Neural progenitor cell (in vitro differentiated cells): ENCODE results near the gene MRE11. TPM values are rescaled to one million over a fixed set of nuclear protein-coding genes. Genes with fewer than 3 reads are reported as not detected.

Source experiments
- DNase-seq: peaks from one replicate; pipeline ENCODE4 v3.0.0-alpha.2; 2016; ENCODE audit warnings: low spot score
- H2AFZ ChIP-seq: fragments of 200-600 bp; sonication (generic); replicated peaks from 2 replicates; pipeline ENCODE4 v1.6.1; 2016; ENCODE audit warnings: antibody characterized with exemption
- H3F3A ChIP-seq: fragments of 200-600 bp; sonication (generic); 2 replicates; pipeline ENCODE4 v1.6.1; 2016; ENCODE audit warnings: antibody characterized with exemption, low read depth
- H3K27ac ChIP-seq: fragments of 200-600 bp; sonication (generic); 2 replicates; pipeline ENCODE4 v1.5.1; 2016; ENCODE audit warnings: mild to moderate bottlenecking
- H3K27me3 ChIP-seq: fragments of 200-600 bp; sonication (generic); 2 replicates; pipeline ENCODE4 v1.6.1; 2016; ENCODE audit warnings: mild to moderate bottlenecking, moderate library complexity
- H3K36me3 ChIP-seq: fragments of 200-600 bp; sonication (generic); 2 replicates; pipeline ENCODE4 v1.5.1; 2016
- H3K4me1 ChIP-seq: fragments of 200-600 bp; sonication (generic); 2 replicates; pipeline ENCODE4 v1.6.1; 2016; ENCODE audit warnings: mixed run types
- H3K4me2 ChIP-seq: fragments of 200-600 bp; sonication (generic); 2 replicates; pipeline ENCODE4 v1.6.1; 2016
- H3K4me3 ChIP-seq: fragments of 200-600 bp; sonication (generic); 2 replicates; pipeline ENCODE4 v1.5.1; 2016
- H3K79me2 ChIP-seq: fragments of 200-600 bp; sonication (generic); 2 replicates; pipeline ENCODE4 v1.6.1; 2016; ENCODE audit warnings: low read depth
- H3K9ac ChIP-seq: fragments of 200-600 bp; sonication (generic); 2 replicates; pipeline ENCODE4 v1.6.1; 2016
- H3K9me3 ChIP-seq: fragments of 200-600 bp; sonication (generic); 2 replicates; pipeline ENCODE4 v1.5.1; 2016; ENCODE audit warnings: low read depth
- H4K20me1 ChIP-seq: fragments of 200-600 bp; sonication (generic); 2 replicates; pipeline ENCODE4 v1.6.1; 2016; ENCODE audit warnings: low read depth
- H3K27ac Mint-ChIP-seq: 3 replicates; pipeline ENCODE4 v1.8.0; 2021; ENCODE audit warnings: mixed read lengths
- H3K27me3 Mint-ChIP-seq: 2 replicates; pipeline ENCODE4 v1.8.0; 2022; ENCODE audit warnings: low read depth, mild to moderate bottlenecking, inconsistent platforms, moderate library complexity, mixed read lengths; ENCODE audit not compliant: insufficient read depth
- H3K36me3 Mint-ChIP-seq: 3 replicates; pipeline ENCODE4 v1.8.0; 2021; ENCODE audit warnings: mixed read lengths
- H3K4me1 Mint-ChIP-seq: 3 replicates; pipeline ENCODE4 v1.8.0; 2021; ENCODE audit warnings: mixed read lengths
- H3K4me3 Mint-ChIP-seq: 3 replicates; pipeline ENCODE4 v1.8.0; 2021; ENCODE audit warnings: mild to moderate bottlenecking, moderate library complexity, mixed read lengths
- H3K9me3 Mint-ChIP-seq: 3 replicates; pipeline ENCODE4 v1.8.0; 2020; ENCODE audit warnings: mixed read lengths
- CTCF ChIP-seq: fragments of 200-600 bp; sonication (generic); IDR thresholded peaks from 2 replicates; pipeline ENCODE4 v1.5.1; 2017; ENCODE audit warnings: antibody characterized with exemption, mild to moderate bottlenecking
- EZH2 ChIP-seq: fragments of 200-600 bp; sonication (generic); IDR thresholded peaks from 2 replicates; pipeline ENCODE4 v1.6.1; 2017; ENCODE audit warnings: antibody characterized with exemption, mild to moderate bottlenecking, moderate library complexity
- EZH2phosphoT487 ChIP-seq: fragments of 200-600 bp; sonication (generic); IDR thresholded peaks from 2 replicates; pipeline ENCODE4 v1.6.1; 2017; ENCODE audit warnings: antibody characterized with exemption
- total RNA-seq: library from RNA; depleted of rRNA; stranded (reverse); fragments of >200 nt; gene quantifications from 2 replicates; pipeline ENCODE4 v1.2.3, GENCODE V29; 2015; ENCODE audit warnings: low replicate concordance

Gene MRE11
- total RNA-seq, 1 donor from 2014 or later = 48.9 TPM

GRCh38 chr11:94536386-94536785, 42.7 kb upstream of the MRE11 start:
- H3K27me3 ChIP-seq = no peaks in the 10 kb centered on the region
- H3K36me3 ChIP-seq = no peaks in the 10 kb centered on the region
- no peak for DNase-seq
- H3K4me3 Mint-ChIP-seq = no peak overlapping the region
- H4K20me1 ChIP-seq = no peaks in the 10 kb centered on the region
- no peaks in the 10 kb centered on the region for H3K27me3 Mint-ChIP-seq
- no peaks in the 10 kb centered on the region for H3K9me3 ChIP-seq
- no peaks in the 10 kb centered on the region for H3K4me1 Mint-ChIP-seq
- H3K79me2 ChIP-seq = no peaks in the 10 kb centered on the region
- H3K9me3 Mint-ChIP-seq = no peaks in the 10 kb centered on the region
- no peaks in the 10 kb centered on the region for H3K4me1 ChIP-seq
- H3K27ac Mint-ChIP-seq = no peak overlapping the region
- H3K4me2 ChIP-seq = no peak overlapping the region
- no peak overlapping the region for H3K4me3 ChIP-seq
- no peak overlapping the region for H2AFZ ChIP-seq
- H3F3A ChIP-seq = no peaks in the 10 kb centered on the region
- no peaks in the 10 kb centered on the region for H3K36me3 Mint-ChIP-seq
- H3K9ac ChIP-seq = no peak overlapping the region
- no peak for TF ChIP-seq EZH2phosphoT487
- TF ChIP-seq EZH2 = no peak
- TF ChIP-seq CTCF = no peak
- H3K27ac ChIP-seq = no peak overlapping the region

GRCh38 chr11:94533696-94534630, 40.3 kb upstream of the MRE11 start:
- Histone ChIP-seq H3K4me1 (no peaks in the 10 kb centered on the region), H3K4me2 (no peak overlapping the region), H4K20me1 (no peaks in the 10 kb centered on the region), H2AFZ (no peak overlapping the region), H3K27me3 (no peaks in the 10 kb centered on the region), H3F3A (no peaks in the 10 kb centered on the region), H3K4me3 (no peak overlapping the region), H3K27ac (no peak overlapping the region), H3K9ac (no peak overlapping the region), H3K36me3 (no peaks in the 10 kb centered on the region), H3K9me3 (no peaks in the 10 kb centered on the region), H3K79me2 (no peaks in the 10 kb centered on the region)
- TF ChIP-seq EZH2 = no peak
- TF ChIP-seq EZH2phosphoT487 = no peak
- no peak for TF ChIP-seq CTCF
- no peaks in the 10 kb centered on the region for H3K9me3 Mint-ChIP-seq
- H3K4me1 Mint-ChIP-seq = no peaks in the 10 kb centered on the region
- no peak overlapping the region for H3K27ac Mint-ChIP-seq
- H3K4me3 Mint-ChIP-seq = no peak overlapping the region
- H3K27me3 Mint-ChIP-seq = no peaks in the 10 kb centered on the region
- no peak for DNase-seq
- H3K36me3 Mint-ChIP-seq = no peaks in the 10 kb centered on the region

GRCh38 chr11:94533206-94533605, 39.6 kb upstream of the MRE11 start:
- H3K4me2 ChIP-seq = no peak overlapping the region
- H3K79me2 ChIP-seq = no peaks in the 10 kb centered on the region
- no peak for DNase-seq
- Mint-ChIP-seq H3K36me3 (no peaks in the 10 kb centered on the region), H3K27ac (no peak overlapping the region), H3K9me3 (no peaks in the 10 kb centered on the region), H3K4me1 (no peaks in the 10 kb centered on the region), H3K4me3 (no peak overlapping the region), H3K27me3 (no peaks in the 10 kb centered on the region)
- no peak overlapping the region for H3K9ac ChIP-seq
- no peaks in the 10 kb centered on the region for H4K20me1 ChIP-seq
- H2AFZ ChIP-seq = no peak overlapping the region
- H3K4me1 ChIP-seq = no peaks in the 10 kb centered on the region
- no peaks in the 10 kb centered on the region for H3K36me3 ChIP-seq
- no peak overlapping the region for H3K27ac ChIP-seq
- TF ChIP-seq EZH2phosphoT487 (no peak), CTCF (no peak), EZH2 (no peak)
- no peaks in the 10 kb centered on the region for H3K27me3 ChIP-seq
- H3K4me3 ChIP-seq = no peak overlapping the region
- no peaks in the 10 kb centered on the region for H3F3A ChIP-seq
- H3K9me3 ChIP-seq = no peaks in the 10 kb centered on the region
